ENCODE measurements around the gene SLC1A4.
"Not testable (repeated sequence)": the region's sequence is repeated elsewhere in the genome, so short reads cannot be mapped to it uniquely, and the experiment has no call there.

SLC1A4 gene

DNA sequence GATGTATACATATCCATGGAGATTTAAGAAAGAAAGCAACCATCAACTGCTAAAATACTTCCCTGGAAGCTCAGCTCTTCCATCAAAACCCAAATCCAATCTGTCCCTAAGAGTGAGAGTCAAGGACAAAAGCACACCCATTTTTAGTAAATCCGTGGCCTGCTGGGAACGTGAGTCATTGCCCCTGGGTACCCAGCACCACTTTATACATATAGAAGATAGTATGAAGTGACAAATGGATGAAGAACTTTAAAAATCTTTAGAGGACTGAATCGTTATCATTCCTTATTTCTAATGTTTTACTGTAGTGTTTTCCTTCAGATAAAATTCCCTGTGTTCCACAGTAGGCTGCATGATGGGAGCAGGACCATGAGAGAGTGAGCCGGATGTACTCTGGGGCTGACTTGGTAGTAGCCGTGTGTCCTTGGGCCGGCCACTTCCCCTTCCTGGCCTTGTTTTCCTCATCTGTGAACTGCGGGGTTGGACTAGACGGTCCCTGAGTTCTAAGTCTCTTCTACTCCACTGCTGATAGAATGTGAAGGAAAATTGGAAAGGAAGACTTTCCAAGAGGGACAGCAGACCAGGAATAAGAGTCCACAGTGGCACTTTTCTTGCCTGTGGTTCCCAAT is 38.5 kb downstream of the SLC1A4 start:
- no peak for DNase-seq

DNA sequence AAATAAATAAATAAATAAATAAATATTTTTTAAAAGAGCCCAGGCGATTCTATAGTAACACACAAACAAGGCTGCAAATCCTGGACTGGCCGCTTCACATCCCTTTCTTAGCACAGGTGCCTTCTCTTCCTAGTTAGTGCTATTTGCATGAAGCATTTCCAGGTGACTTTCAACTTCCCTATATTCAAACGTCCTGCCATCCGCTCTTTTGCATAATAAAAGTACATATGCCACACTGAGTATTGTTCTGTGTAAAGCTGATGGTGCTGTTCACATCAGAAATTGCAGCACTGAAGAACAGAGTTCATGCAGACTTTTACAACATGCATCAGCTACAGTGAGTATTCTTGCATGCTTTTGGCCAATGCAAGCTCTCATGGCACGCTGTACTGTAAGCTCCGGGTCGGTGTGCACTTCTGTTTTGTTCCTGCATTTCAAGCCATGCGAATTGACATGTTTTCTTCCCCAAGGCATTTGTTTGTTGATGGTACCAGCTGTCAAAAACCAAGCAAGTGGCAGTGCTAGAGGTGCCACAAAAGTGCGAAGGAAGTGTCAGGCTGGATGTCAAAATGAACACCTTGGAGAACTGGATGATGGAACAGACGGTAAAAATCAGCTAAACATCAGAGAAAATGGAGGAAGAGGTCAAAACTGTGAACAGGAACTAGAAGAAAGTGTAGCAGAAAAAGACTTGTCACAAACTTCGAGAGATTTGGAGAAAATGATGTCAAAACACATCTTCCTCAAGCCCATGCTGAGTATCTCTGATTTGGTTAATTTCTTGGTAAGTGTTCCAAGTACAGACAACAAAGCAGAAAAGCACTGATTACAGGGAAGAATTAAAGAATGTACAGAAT is 41.5 kb downstream of the SLC1A4 start:
- DNase-seq, result no peak

DNA sequence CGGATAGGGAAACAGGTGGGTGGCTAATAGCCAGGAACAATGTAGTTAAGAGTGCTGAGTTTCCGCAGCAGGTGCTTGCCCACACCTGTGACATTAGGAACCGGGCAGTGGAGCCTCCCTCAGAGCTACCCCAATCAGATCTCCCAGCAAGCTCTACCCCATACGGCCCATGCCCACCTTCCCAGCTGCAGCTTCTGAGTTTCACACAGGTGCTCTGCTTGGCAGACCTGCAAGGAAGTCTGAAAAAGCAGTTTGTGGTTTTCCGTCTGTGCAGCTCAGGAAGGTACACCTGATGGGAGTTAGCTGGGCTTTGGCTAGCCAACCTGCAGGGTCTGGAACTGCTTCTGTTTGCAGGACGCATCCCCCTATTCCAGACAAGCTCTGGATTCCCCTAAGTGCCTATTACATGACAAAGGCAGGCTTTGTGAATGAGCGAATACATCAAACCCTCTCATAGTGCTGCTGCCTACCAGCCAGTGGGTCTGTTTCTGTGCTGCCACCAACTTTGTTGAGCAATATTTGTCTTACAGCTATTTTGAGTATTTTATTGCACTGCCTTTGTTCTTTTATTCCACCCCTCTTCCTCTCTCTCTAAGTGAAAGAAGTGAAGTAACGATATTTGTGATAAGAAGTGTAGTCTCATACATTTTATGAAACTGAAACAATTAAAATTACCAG is 42.3 kb downstream of the SLC1A4 start:
- no peak for DNase-seq

DNA sequence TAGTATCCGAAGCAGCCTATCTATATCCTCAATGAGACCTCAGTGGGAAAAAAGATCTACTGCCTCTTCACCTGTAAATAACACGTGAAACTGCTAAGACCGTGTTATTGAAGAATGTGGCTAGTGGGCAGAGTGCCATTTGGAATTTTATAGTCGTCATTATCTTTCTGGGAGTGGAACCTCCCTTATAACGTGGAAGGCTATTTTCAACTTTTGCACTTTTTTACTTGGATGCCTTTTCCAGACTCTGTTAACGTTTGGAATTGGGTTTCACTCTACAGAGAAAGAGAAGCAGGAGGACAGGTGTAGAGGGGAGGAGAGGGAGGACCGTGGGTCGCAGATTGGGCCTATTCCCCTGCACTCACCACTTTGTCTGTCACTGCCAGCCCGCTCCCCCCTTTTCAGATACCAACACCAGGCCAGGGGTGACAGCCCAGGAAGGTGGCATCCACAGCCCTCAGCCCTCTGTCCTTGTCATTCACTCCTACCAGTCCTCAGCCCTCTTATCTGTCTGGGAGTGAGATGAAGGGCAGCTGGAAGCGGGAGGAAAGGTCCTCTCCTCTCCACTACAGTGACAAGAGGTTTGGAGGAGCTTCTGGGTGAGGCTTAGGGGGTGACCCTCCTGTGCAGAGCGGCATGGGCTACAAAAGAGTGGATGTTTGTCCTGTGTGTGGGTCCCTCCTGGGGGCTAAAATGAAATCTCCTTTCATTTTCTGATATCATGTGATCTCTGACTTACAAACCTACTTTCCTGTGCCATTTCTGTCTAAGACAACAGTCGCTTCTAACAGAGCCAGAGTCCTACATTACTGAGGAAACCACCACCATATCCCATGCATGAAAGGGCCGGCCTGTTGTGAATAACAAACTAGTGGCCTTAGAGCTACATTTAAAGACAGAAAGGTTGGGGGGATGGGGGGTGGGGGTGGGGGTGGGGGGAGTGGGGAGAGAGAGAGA is 43.1 kb downstream of the SLC1A4 start:
- no peak for DNase-seq

GRCh38 chr2:65033178-65033577 is 44.0 kb downstream of the SLC1A4 start:
- DNase-seq, result no peak

GRCh38 chr2:65033667-65034066 is 44.5 kb downstream of the SLC1A4 start:
- not testable (repeated sequence) for DNase-seq

DNA sequence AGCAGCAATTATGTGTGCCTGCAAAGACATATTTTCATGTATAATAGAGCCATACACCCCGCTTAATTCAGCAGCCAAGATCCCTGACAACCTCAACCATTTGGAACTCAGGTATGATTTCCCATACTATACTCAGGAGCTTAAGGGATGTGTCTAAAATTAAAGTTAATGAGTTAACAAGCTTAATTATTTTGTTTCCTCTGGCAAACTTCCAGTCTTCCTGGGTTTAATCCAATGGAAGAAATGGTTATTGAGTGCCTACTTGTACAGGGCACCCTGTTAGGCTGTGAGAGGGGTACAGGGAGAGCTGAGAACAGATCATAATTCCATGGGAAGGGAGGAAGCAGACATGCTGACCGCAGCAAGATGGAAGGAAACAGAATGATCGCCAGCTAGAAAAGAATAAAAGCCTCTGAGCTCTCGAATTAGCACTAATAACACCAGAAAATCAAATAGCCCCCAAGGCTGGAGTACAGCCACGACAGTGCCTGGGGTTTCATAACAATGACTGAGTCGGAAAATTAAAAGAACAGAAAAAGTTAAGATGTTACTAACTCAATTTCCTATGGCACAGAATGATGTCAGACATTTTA is 46.2 kb downstream of the SLC1A4 start:
- no peak for DNase-seq

GRCh38 chr2:65037178-65037577 is 48.0 kb downstream of the SLC1A4 start:
- DNase-seq, result no peak

GRCh38 chr2:65039640-65040039 is 50.4 kb downstream of the SLC1A4 start:
- no peak for DNase-seq

GRCh38 chr2:65040400-65041261 is 51.4 kb downstream of the SLC1A4 start:
- peak; percentile 73 for DNase-seq

DNA sequence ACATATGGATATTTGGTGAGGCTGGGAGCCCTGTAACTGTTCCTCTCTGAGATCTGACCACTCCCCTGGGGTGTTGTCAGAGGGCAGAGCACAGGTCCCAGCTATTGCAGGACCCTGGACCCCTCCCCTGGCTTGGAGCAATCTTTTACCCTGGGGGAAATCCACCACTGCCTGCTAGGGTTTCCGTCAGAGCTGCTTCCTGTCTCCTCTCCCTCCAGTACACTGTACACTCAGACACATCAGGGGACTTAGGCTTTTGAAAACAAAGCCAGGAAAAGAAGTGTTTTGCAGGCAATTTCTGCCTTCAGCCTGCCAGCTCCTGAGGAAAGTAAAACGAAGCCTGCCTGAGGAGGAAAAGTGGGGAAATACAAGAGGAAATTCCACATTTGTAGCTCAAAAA is 53.8 kb downstream of the SLC1A4 start:
- DNase-seq, result no peak

DNA sequence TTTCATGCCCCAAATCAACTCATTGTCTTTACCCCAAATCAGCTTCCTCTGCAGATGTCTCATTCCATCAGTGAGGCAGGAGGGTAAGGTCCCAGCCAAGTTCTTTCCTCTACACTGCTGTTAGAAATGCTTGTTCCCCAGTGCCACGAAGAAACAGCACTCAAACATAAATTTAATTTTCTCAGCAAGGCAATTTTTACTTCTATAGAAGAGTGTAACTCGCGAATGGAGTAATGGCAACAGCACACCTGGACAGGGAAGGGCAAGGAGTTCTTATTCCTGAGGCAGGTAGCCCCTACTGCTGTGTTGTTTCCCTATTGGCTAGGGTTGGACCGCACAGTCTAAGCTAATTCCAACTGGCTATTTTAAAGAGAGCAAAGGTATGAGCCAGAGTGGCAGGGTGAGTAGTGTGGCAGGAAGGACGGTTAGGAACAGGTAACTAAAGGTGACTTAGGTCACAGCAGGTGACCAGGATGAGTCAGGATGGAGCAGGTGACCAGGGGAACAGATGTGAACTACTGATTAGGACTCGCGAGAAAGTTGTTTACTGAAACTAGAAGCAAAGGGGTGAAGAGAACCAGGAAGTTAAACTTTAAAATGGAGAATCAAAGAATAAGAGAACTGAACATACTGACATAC is 55.0 kb downstream of the SLC1A4 start:
- no peak for DNase-seq

DNA sequence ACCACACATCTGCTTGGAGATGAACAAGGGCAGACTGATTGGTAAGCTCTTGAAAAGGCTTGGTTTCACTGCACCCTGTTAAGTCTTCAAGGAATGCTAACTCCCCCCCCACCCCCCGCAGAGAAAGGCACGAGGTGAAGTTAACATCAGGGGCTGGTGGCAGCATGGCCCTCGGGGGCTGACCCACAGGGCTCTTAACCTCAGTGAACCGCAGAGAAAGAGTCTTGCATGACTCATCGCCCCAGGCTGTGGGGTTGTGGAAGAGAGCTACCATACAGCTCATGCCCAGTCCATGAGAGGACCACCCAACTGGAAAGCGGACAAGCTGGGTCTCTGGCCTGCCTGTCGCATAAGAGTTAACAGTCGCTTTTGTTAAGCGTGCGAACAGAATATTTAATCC is 56.5 kb downstream of the SLC1A4 start:
- DNase-seq, result no peak

GRCh38 chr2:65046633-65047407 is 57.6 kb downstream of the SLC1A4 start:
- no peak for DNase-seq

DNA sequence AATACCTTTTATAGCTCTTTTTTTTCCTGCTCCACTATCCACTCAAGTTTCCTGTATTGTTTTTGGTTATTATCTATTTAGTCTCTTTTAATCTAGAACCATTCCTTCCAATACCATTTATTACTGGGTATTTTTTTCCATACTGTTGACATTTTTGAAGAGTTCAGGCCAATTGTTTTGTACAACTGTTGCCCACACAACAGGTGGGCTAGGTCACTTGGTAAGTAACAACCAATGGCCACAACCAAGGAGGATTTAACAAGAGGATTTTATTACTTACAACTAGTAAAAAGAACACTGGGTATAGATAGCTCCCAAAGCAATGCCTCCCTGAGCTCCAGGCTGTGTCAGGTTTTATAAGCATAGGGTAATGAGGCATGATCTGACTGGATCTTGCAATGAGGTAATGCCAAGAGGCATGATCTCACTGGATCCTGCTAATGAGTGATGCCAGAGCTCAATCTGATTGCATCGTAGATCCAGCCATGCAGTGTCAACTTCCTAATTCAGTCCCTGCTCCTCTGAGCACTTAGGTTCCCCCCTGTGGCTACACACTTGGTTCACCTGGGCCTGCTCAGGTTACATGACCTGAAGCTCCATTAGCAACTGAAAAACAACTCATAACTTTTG is 59.9 kb downstream of the SLC1A4 start:
- DNase-seq, result no peak

DNA sequence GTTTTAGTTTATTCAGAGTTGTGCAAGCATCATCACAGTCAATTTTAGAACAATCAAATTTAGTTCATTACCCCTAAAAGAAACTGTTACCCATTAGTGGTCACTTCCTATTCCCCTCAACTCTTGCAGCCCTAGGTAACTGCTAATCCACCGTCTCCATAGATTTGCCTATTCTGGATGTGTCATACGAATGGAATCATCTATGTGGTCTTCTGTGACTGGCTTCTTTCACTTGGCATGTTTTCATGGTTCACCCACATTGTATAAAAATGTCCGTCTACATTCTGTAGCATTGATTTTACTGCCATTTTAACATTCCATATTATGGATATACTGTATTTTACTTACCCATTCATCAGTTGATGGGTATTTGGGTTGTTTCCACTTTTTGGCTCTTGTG is 61.7 kb downstream of the SLC1A4 start:
- DNase-seq, result no peak

- no peak for DNase-seq
Observed at GRCh38 chr2:65053199-65053598, 64.0 kb downstream of the SLC1A4 start.

GRCh38 chr2:65054749-65055421 is 65.7 kb downstream of the SLC1A4 start:
- no peak for DNase-seq

Data from left hindlimb (tissue), 1 donor.